ENCODE measurements around the gene SF3A2.
"Not testable (repeated sequence)": the region's sequence is repeated elsewhere in the genome, so short reads cannot be mapped to it uniquely, and the experiment has no call there.

SF3A2 gene

DNA sequence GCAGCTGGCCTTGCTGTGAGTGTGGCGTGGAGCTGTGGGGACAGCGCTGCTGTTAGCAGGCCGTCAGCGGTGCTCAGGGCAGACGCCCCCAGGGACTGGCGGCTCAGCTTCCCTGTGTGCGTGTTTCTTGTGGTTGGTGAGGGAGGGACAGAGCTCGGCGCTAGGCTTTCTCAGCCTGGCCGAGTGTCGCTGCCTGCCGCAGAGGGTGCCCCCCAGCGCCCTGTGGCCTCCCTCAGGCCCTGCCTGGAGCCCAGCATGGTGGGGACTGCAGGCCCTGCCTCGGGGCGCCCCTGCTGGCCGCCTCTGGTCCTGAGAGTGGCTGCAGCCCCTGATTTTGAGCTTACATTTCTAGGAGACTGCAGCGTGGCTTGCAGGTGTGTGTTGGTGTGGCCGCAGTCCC is 37.4 kb upstream of the SF3A2 start:
- no peak for TF ChIP-seq ZFX (IDR thresholded peaks at IDR 0.05; ENCODE audit: borderline replicate concordance)
- peak; percentile 34 for TF ChIP-seq CTCF (IDR thresholded peaks at IDR 0.05)
- no peak overlapping the region for H3K27ac ChIP-seq

DNA sequence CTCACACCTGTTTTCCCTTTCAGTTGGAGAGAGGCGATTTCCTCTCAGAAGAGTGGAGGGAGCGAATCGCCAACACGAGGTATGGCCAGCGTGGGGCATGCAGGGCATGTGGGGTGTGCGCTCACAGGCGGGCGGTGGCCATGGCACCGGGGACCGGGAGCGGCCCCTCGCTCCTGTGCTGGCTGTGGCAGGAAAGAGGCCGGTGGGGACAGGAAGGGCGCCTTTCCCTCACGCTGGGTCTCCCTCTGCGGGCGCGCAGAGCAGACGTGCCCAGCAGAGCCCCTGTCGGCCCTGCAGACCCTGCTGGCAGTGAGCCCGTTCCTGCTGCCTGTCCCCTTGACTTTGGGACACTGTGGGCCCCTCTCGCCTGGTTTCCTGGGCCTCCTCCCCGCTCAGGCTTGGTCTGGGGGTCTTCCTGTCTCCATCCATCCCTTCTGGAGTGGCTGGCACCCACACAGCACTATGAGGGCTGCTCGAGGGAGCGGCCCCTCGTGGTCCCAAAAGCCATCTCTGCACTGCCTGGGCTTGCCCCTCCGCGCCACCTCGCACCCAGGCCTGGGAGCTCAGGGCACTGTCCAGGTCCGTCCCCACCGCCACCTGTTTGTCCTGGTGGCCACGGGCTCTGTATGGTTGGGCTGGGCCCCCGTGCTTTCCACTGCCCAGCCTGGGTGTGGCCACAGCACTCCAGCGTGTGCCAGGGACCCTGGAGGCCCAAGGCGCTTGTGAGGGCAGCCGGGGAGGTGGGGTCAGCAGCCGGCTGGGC is 36.6 kb upstream of the SF3A2 start:
- TF ChIP-seq ZFX (IDR thresholded peaks at IDR 0.05; ENCODE audit: borderline replicate concordance) = no peak
- TF ChIP-seq CTCF (IDR thresholded peaks at IDR 0.05) = no peak
- no peak overlapping the region for H3K27ac ChIP-seq

GRCh38 chr19:2200624-2201294 is 35.9 kb upstream of the SF3A2 start:
- H3K27ac ChIP-seq = not testable (repeated sequence)

DNA sequence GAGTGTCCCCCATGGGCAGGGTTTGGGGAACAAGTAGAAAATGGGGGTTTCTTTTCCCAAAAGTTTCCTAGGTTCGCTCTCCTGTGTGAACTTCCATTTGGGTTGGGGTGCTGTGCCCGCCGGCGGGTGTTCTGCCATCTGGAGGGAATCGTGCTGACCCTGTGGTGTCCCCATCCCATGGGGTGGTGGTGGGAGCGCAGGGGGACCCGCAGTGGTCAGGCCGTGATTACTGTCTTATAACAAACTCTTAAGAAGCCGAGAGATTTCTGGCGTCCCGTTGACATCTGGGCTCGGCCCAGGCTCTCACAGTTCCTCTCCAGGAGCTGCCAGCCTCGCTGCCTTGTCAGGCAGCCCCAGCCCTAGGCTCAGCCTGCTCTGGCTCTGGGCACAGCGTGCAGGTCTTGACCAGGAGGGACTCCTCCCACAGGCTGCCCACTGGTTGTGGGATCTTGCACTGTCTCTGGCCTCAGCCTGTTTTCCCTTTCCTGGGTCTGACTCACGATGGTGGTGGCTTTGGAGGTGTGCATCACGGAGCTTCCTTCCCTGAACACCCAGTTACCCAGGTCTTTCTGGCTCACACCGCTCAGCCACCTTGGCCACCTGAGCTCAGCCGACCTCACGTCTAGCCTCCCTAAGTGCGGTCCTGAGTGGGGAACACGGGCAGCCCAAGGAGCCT is 35.0 kb upstream of the SF3A2 start:
- no peak for TF ChIP-seq CTCF (IDR thresholded peaks at IDR 0.05)
- no peak for TF ChIP-seq ZFX (IDR thresholded peaks at IDR 0.05; ENCODE audit: borderline replicate concordance)
- H3K27ac ChIP-seq = no peak overlapping the region

- H3K27ac ChIP-seq = no peak overlapping the region
- no peak for TF ChIP-seq ZFX (IDR thresholded peaks at IDR 0.05; ENCODE audit: borderline replicate concordance)
- no peak for TF ChIP-seq CTCF (IDR thresholded peaks at IDR 0.05)
Observed at GRCh38 chr19:2202366-2202765, 34.3 kb upstream of the SF3A2 start.

DNA sequence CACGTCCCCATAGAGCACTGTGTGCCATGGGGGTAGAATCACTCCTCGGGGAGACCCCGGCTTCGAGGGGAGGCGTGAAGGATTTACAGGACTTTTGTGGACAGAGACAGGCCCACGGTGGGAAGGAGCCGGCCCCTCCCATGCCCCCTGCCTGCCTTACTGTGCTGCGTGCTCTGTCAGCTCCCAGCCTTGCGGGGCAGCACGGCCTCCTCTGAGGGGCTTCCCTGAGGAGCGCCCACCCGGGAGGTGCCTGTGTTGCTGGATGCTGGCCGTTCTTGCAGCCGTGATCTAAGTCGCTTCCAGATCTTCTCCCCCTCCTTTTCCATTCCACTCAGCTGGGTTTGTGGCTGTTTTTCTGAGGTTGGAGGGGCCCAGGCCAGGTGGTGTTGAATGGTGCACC is 29.6 kb upstream of the SF3A2 start:
- no peak overlapping the region for H3K27ac ChIP-seq
- TF ChIP-seq CTCF (IDR thresholded peaks at IDR 0.05) (no peak), ZFX (IDR thresholded peaks at IDR 0.05; ENCODE audit: borderline replicate concordance) (no peak)

DNA sequence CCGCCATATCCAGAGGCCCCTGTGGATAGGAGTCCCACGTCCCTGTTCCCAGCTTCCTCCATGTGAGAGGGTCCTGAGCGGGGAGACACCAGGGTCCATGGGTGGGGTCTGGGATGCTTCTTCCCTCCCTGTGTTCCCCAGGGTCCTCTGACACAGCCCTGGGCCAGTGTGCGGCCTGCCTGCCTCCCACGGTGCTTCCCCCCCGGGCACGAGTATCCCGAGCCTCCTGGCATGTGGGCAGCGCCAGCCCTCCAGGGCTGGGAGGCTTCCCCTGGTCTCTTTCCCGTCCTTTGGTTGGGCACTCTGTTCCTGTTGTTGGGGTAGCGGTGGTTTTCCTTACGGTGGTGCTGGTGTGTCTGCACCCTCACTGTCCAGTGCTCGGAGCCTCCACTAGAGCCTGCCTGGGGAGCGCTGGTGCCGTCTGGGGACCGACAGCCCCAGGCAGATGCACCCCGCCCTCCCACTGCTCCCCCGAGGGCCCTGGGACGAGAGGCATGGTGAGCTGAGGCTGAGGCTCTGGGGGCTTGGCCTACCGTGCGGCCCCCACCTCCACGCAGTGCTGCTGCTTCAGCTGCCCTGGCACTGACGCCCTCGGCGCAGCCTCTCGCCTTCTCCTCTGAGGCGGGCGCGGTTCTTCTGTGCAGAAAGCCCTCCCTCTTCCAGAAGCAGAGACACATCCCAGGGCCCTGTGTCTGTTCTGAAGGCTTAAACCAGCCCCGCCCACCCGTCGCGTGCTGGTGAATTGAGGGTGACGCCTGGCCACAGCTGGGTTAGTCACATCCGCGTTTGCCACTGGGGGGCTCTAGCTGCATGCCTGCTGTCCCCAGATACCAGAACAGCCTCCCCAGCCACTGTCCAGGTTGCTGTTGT is 28.4 kb upstream of the SF3A2 start:
- TF ChIP-seq CTCF (IDR thresholded peaks at IDR 0.05) (no peak), ZFX (IDR thresholded peaks at IDR 0.05; ENCODE audit: borderline replicate concordance) (no peak)
- no peak overlapping the region for H3K27ac ChIP-seq
